SJSA1 (cell line): ENCODE results near the gene GOLIM4. TPM values are rescaled to one million over a fixed set of nuclear protein-coding genes. Genes with fewer than 3 reads are reported as not detected.
A peak's percentile ranks its signal among the peaks of the same experiment; 100 is the strongest.

Experiments
- DNase-seq, 2 experiments: peaks; one replicate each; pipeline ENCODE4 v3.0.0-alpha.2; 2015 to 2020; ENCODE audit warnings: low spot score in 2 of 2, low read depth in 1 of 2
- H3K27ac ChIP-seq: fragments of 250-450 bp; sonication (Bioruptor Pico); 2 replicates; pipeline ENCODE4 v1.5.1; 2020; ENCODE audit warnings: mild to moderate bottlenecking, moderate library complexity
- H3K27me3 ChIP-seq: fragments of 250-450 bp; sonication (Bioruptor Pico); replicated peaks from 2 replicates; pipeline ENCODE4 v1.5.1; 2020; ENCODE audit warnings: mild to moderate bottlenecking, moderate library complexity
- H3K36me3 ChIP-seq: fragments of 250-450 bp; sonication (Bioruptor Pico); 2 replicates; pipeline ENCODE4 v1.5.1; 2020; ENCODE audit warnings: mild to moderate bottlenecking
- H3K4me1 ChIP-seq: fragments of 250-450 bp; sonication (Bioruptor Pico); replicated peaks from 2 replicates; pipeline ENCODE4 v1.6.1; 2021; ENCODE audit warnings: mild to moderate bottlenecking
- H3K4me3 ChIP-seq: fragments of 250-450 bp; sonication (Bioruptor Pico); 2 replicates; pipeline ENCODE4 v1.5.1; 2020; ENCODE audit warnings: mild to moderate bottlenecking
- H3K9me3 ChIP-seq: fragments of 250-450 bp; sonication (Bioruptor Pico); replicated peaks from 2 replicates; pipeline ENCODE4 v1.5.1; 2020; ENCODE audit warnings: mild to moderate bottlenecking
- total RNA-seq: library from RNA; depleted of rRNA; stranded (reverse); fragments of >200 nt; shearing (Covaris generic); gene quantifications from 2 replicates; pipeline ENCODE4 v1.2.3, GENCODE V29; 2014

Gene GOLIM4
- total RNA-seq, 1 experiment from 2014 or later = 77.8 TPM

- no peak overlapping the region for H3K4me3 ChIP-seq
- H3K9me3 ChIP-seq = no peaks in the 10 kb centered on the region
- no peaks in the 10 kb centered on the region for H3K36me3 ChIP-seq
- H3K27me3 ChIP-seq = no peaks in the 10 kb centered on the region
- DNase-seq = peak; percentile 44 to 54
- peaks cover 28% of the 10 kb centered on the region for H3K4me1 ChIP-seq
- H3K27ac ChIP-seq = peak overlapping the region; percentile 55
These were observed 21.3 kb upstream of the GOLIM4 start for GRCh38 chr3:168117059-168117458.

GRCh38 chr3:168116279-168116678, 20.6 kb upstream of the GOLIM4 start:
- no peak overlapping the region for H3K27ac ChIP-seq
- DNase-seq = no peak
- H3K4me1 ChIP-seq = peaks cover 28% of the 10 kb centered on the region
- no peaks in the 10 kb centered on the region for H3K27me3 ChIP-seq
- H3K9me3 ChIP-seq = no peaks in the 10 kb centered on the region
- no peaks in the 10 kb centered on the region for H3K36me3 ChIP-seq
- no peak overlapping the region for H3K4me3 ChIP-seq

- Histone ChIP-seq H3K27me3 (no peaks in the 10 kb centered on the region), H3K4me1 (peaks cover 27% of the 10 kb centered on the region)
These were observed 18.1 kb upstream of the GOLIM4 start for GRCh38 chr3:168113848-168114247.

GRCh38 chr3:168112894-168113293, 17.2 kb upstream of the GOLIM4 start:
- Histone ChIP-seq H3K27me3 (no peaks in the 10 kb centered on the region), H3K4me3 (no peak overlapping the region), H3K4me1 (peaks cover 17% of the 10 kb centered on the region), H3K27ac (no peak overlapping the region), H3K36me3 (no peaks in the 10 kb centered on the region), H3K9me3 (no peaks in the 10 kb centered on the region)
- DNase-seq = no peak

More at GRCh38 chr3:168113848-168114247, 18.1 kb upstream of the GOLIM4 start:
- Histone ChIP-seq H3K4me3 (no peak overlapping the region), H3K36me3 (no peaks in the 10 kb centered on the region), H3K27ac (no peak overlapping the region), H3K9me3 (no peaks in the 10 kb centered on the region)
- DNase-seq = no peak

- Histone ChIP-seq H3K4me3 (no peak overlapping the region), H3K27me3 (no peaks in the 10 kb centered on the region), H3K36me3 (no peaks in the 10 kb centered on the region), H3K9me3 (no peaks in the 10 kb centered on the region), H3K27ac (no peak overlapping the region), H3K4me1 (peaks cover 10% of the 10 kb centered on the region)
- DNase-seq = no peak
These were observed 8.6 kb upstream of the GOLIM4 start for GRCh38 chr3:168104361-168104760.

- H3K27me3 ChIP-seq = no peaks in the 10 kb centered on the region
- H3K4me1 ChIP-seq = peaks cover 10% of the 10 kb centered on the region
- DNase-seq = no peak
- H3K36me3 ChIP-seq = no peaks in the 10 kb centered on the region
- H3K4me3 ChIP-seq = no peak overlapping the region
- H3K27ac ChIP-seq = no peak overlapping the region
- H3K9me3 ChIP-seq = no peaks in the 10 kb centered on the region
These were observed 7.1 kb upstream of the GOLIM4 start for GRCh38 chr3:168102735-168103410.

GRCh38 chr3:168100777-168101492, 5.2 kb upstream of the GOLIM4 start:
- Histone ChIP-seq H3K9me3 (no peaks in the 10 kb centered on the region), H3K36me3 (no peaks in the 10 kb centered on the region), H3K27ac (no peak overlapping the region), H3K27me3 (no peaks in the 10 kb centered on the region), H3K4me3 (no peak overlapping the region), H3K4me1 (peaks cover 20% of the 10 kb centered on the region)
- DNase-seq = no peak

- Histone ChIP-seq H3K9me3 (no peaks in the 10 kb centered on the region), H3K4me1 (peaks cover 29% of the 10 kb centered on the region), H3K4me3 (no peak overlapping the region), H3K27ac (no peak overlapping the region), H3K36me3 (no peaks in the 10 kb centered on the region), H3K27me3 (no peaks in the 10 kb centered on the region)
- DNase-seq = no peak
These were observed 1.7 kb upstream of the GOLIM4 start for GRCh38 chr3:168097381-168097780.

- no peaks in the 10 kb centered on the region for H3K27me3 ChIP-seq
These were observed 507 bp upstream of the GOLIM4 start for GRCh38 chr3:168096210-168096652.

GRCh38 chr3:168094877-168095610, 680 bp downstream of the GOLIM4 start:
- H3K9me3 ChIP-seq = no peaks in the 10 kb centered on the region
- H3K27ac ChIP-seq = peak overlapping the region; percentile 80
- H3K27me3 ChIP-seq = no peaks in the 10 kb centered on the region
- no peaks in the 10 kb centered on the region for H3K36me3 ChIP-seq
- DNase-seq = peak; percentile 66 to 77
- peak overlapping the region; percentile 73 for H3K4me3 ChIP-seq
- peaks cover 30% of the 10 kb centered on the region for H3K4me1 ChIP-seq

More at GRCh38 chr3:168096210-168096652, 507 bp upstream of the GOLIM4 start:
- Histone ChIP-seq H3K4me1 (peaks cover 29% of the 10 kb centered on the region), H3K9me3 (no peaks in the 10 kb centered on the region), H3K27ac (peak overlapping the region; percentile 80), H3K36me3 (no peaks in the 10 kb centered on the region), H3K4me3 (peak overlapping the region; percentile 73)
- DNase-seq = peak; percentile 73 to 79

- Histone ChIP-seq H3K27me3 (no peaks in the 10 kb centered on the region), H3K36me3 (no peaks in the 10 kb centered on the region), H3K4me3 (peak overlapping the region; percentile 73), H3K4me1 (peaks cover 33% of the 10 kb centered on the region), H3K9me3 (no peaks in the 10 kb centered on the region), H3K27ac (peak overlapping the region; percentile 80)
- no peak for DNase-seq
These were observed 1.2 kb downstream of the GOLIM4 start for GRCh38 chr3:168094580-168094876.

- Histone ChIP-seq H3K4me1 (peaks cover 33% of the 10 kb centered on the region), H3K27me3 (no peaks in the 10 kb centered on the region), H3K4me3 (peak overlapping the region; percentile 73), H3K9me3 (no peaks in the 10 kb centered on the region), H3K36me3 (no peaks in the 10 kb centered on the region), H3K27ac (no peak overlapping the region)
- DNase-seq = no peak
These were observed 1.9 kb downstream of the GOLIM4 start for GRCh38 chr3:168093790-168094189.

- no peaks in the 10 kb centered on the region for H3K36me3 ChIP-seq
- no peak overlapping the region for H3K27ac ChIP-seq
- no peak for DNase-seq
- H3K4me3 ChIP-seq = peak overlapping the region; percentile 73
- no peaks in the 10 kb centered on the region for H3K27me3 ChIP-seq
- H3K4me1 ChIP-seq = peaks cover 33% of the 10 kb centered on the region
- H3K9me3 ChIP-seq = no peaks in the 10 kb centered on the region
These were observed 2.5 kb downstream of the GOLIM4 start for GRCh38 chr3:168093229-168093628.

- no peak for DNase-seq
- no peaks in the 10 kb centered on the region for H3K27me3 ChIP-seq
- peaks cover 30% of the 10 kb centered on the region for H3K4me1 ChIP-seq
- H3K9me3 ChIP-seq = no peaks in the 10 kb centered on the region
- H3K4me3 ChIP-seq = no peak overlapping the region
- H3K36me3 ChIP-seq = no peaks in the 10 kb centered on the region
- H3K27ac ChIP-seq = no peak overlapping the region
These were observed 3.8 kb downstream of the GOLIM4 start for GRCh38 chr3:168091941-168092340.
